Activated naive CD8-positive, alpha-beta T cell treated with anti-CD3 and anti-CD28 coated beads, Interleukin-2, amount 50 U/mL, for 24 hours (primary cell): ENCODE data around the gene ZNRF4.

Source experiments
- ATAC-seq: fragments of 150-1000 bp; cut with Tn5 transposase; one replicate; pipeline ENCODE4 v1.10.0; 2021
- DNase-seq: peaks from one replicate; pipeline ENCODE4 v3.0.0; 2021
- H3K27ac Mint-ChIP-seq: one replicate; pipeline ENCODE4 v1.8.0; 2021; ENCODE audit warnings: mild to moderate bottlenecking, mixed read lengths
- H3K27me3 Mint-ChIP-seq: one replicate; pipeline ENCODE4 v1.8.0; 2021; ENCODE audit warnings: mixed read lengths
- H3K36me3 Mint-ChIP-seq: one replicate; pipeline ENCODE4 v1.8.0; 2021; ENCODE audit warnings: low read depth, mixed read lengths
- H3K4me1 Mint-ChIP-seq: one replicate; pipeline ENCODE4 v1.8.0; 2021; ENCODE audit warnings: mixed read lengths
- H3K4me3 Mint-ChIP-seq: one replicate; pipeline ENCODE4 v1.8.0; 2021; ENCODE audit warnings: mild to moderate bottlenecking, moderate library complexity, mixed read lengths
- H3K9me3 Mint-ChIP-seq: one replicate; pipeline ENCODE4 v1.8.0; 2021; ENCODE audit warnings: mixed read lengths

ZNRF4 gene

GRCh38 chr19:5494773-5495172, 39.6 kb downstream of the ZNRF4 start:
- Mint-ChIP-seq H3K27ac (no peak overlapping the region), H3K4me1 (no peaks in the 10 kb centered on the region), H3K27me3 (peaks cover 60% of the 10 kb centered on the region), H3K4me3 (no peak overlapping the region), H3K36me3 (no peaks in the 10 kb centered on the region), H3K9me3 (no peaks in the 10 kb centered on the region)
- no peak for DNase-seq
- ATAC-seq = no peak

GRCh38 chr19:5495792-5496191, 40.6 kb downstream of the ZNRF4 start:
- H3K27ac Mint-ChIP-seq = no peak overlapping the region
- DNase-seq (no peak), ATAC-seq (no peak)
- H3K9me3 Mint-ChIP-seq = no peaks in the 10 kb centered on the region
- H3K36me3 Mint-ChIP-seq = no peaks in the 10 kb centered on the region
- no peaks in the 10 kb centered on the region for H3K4me1 Mint-ChIP-seq
- H3K27me3 Mint-ChIP-seq = peaks cover 52% of the 10 kb centered on the region
- H3K4me3 Mint-ChIP-seq = no peak overlapping the region

DNA sequence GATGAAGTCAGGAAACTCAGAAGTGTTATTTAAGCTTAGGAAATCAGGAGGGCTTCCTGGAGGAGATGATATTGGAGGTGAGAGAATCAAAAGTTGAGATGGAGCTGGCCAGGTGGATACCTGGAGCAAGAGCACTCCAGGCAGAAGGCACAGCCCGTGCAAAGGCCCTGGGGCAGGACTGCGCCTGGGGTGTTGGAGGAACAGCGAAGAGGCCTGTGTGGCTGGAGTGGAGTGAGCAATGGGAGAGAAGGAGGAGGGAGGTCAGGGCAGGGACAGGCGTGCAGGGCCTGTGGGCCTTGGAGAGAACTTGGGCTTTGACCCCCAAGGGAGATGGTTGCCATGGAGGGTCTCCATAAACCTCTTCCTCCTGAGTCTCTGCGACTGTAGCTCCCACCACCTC, 42.1 kb downstream of the ZNRF4 start:
- ATAC-seq = no peak
- no peak overlapping the region for H3K4me3 Mint-ChIP-seq
- H3K27ac Mint-ChIP-seq = no peak overlapping the region
- H3K4me1 Mint-ChIP-seq = no peaks in the 10 kb centered on the region
- DNase-seq = no peak
- peaks cover 47% of the 10 kb centered on the region for H3K27me3 Mint-ChIP-seq
- H3K36me3 Mint-ChIP-seq = no peaks in the 10 kb centered on the region
- H3K9me3 Mint-ChIP-seq = peaks cover 13% of the 10 kb centered on the region

DNA sequence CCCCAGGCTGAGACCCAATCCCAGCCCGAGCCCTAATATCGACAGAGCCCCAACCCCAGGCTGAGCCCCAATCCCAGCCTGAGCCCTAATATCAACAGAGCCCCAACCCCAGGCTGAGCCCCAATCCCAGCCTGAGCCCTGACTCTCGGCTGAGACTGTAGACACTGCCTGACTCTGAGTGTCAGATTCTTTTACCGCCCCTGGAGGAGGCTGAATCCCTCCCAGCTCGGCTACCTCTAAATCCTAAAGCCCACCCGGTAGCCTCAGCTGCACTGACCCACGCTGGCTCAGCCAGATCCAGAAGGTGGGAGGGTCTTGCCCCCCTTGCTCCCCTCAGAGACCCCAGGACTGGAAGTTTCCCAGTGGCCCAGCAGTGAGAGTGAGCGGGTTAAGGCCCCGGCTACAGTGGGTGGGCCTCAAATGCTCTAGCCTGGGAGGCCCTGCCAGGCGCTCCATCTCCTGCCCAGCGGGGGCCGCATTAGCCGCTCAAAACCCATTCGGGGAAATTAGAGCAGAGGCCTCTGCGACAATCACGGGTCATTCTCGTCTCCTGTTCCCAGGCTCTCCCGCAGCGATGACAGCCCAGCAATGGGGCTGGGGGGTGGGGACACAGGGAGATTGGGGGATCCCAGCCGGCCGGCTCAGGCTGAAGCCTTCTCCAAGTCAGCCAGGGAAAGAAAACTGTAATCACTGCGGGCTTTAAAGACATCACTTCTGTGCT, 43.8 kb downstream of the ZNRF4 start:
- ATAC-seq = no peak
- H3K27ac Mint-ChIP-seq = no peak overlapping the region
- no peaks in the 10 kb centered on the region for H3K4me1 Mint-ChIP-seq
- DNase-seq = no peak
- H3K27me3 Mint-ChIP-seq = peaks cover 37% of the 10 kb centered on the region
- peaks cover 22% of the 10 kb centered on the region for H3K9me3 Mint-ChIP-seq
- no peak overlapping the region for H3K4me3 Mint-ChIP-seq
- H3K36me3 Mint-ChIP-seq = peaks cover 4% of the 10 kb centered on the region

DNA sequence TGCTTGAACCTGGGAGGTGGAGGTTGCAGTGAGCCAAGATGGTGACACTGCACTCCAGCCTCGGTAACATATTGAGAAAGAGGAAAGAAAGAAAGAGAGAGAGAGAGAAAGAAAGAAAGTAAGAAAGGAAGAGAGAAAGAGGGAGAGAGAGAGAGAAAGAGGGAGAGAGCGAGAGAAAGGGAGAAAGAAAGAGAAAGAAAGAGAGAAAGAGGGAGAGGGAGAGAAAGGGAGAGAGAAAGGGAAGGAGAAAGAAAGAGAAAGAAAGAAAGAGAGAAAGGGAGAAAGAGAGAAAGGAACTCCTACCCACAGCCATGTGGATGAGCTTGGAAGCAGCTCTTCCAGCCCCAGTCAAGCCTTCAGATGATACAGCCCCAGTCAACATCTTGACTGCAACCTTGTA, 46.7 kb downstream of the ZNRF4 start:
- H3K4me1 Mint-ChIP-seq = no peaks in the 10 kb centered on the region
- ATAC-seq (no peak), DNase-seq (no peak)
- peaks cover 26% of the 10 kb centered on the region for H3K27me3 Mint-ChIP-seq
- peaks cover 25% of the 10 kb centered on the region for H3K9me3 Mint-ChIP-seq
- no peak overlapping the region for H3K4me3 Mint-ChIP-seq
- peaks cover 4% of the 10 kb centered on the region for H3K36me3 Mint-ChIP-seq
- no peak overlapping the region for H3K27ac Mint-ChIP-seq

GRCh38 chr19:5503598-5503997, 48.4 kb downstream of the ZNRF4 start:
- Mint-ChIP-seq H3K9me3 (peaks cover 25% of the 10 kb centered on the region), H3K27ac (no peak overlapping the region), H3K36me3 (peaks cover 4% of the 10 kb centered on the region), H3K4me1 (no peaks in the 10 kb centered on the region), H3K27me3 (peaks cover 16% of the 10 kb centered on the region), H3K4me3 (no peak overlapping the region)
- ATAC-seq (no peak), DNase-seq (no peak)

GRCh38 chr19:5504114-5504513, 48.9 kb downstream of the ZNRF4 start:
- Mint-ChIP-seq H3K4me3 (no peak overlapping the region), H3K9me3 (peaks cover 25% of the 10 kb centered on the region), H3K27me3 (peaks cover 16% of the 10 kb centered on the region), H3K27ac (no peak overlapping the region), H3K4me1 (no peaks in the 10 kb centered on the region), H3K36me3 (peaks cover 4% of the 10 kb centered on the region)
- ATAC-seq = no peak
- no peak for DNase-seq
